Lower lobe of right lung (tissue), 2 donors: Measurements from ENCODE around the gene PML. TPM values are rescaled to one million over a fixed set of nuclear protein-coding genes. Genes with fewer than 3 reads are reported as not detected.
"Not testable (repeated sequence)": the region's sequence is repeated elsewhere in the genome, so short reads cannot be mapped to it uniquely, and the experiment has no call there.

Source experiments
- ATAC-seq, 2 donors: fragments of 200-7000 bp; cut with Tn5 transposase; one replicate each; pipeline ENCODE4 v1.9.1; 2020 to 2022; ENCODE audit warnings: mild to moderate bottlenecking in 2 of 2, moderate library complexity in 2 of 2
- DNase-seq: peaks from one replicate; pipeline ENCODE4 v3.0.0-alpha.2; 2020
- H3K27ac ChIP-seq: fragments of 200-600 bp; one replicate; pipeline ENCODE4 v1.8.0; 2022
- H3K27me3 ChIP-seq: fragments of 200-600 bp; one replicate; pipeline ENCODE4 v1.8.0; 2022; ENCODE audit warnings: low read depth
- H3K36me3 ChIP-seq: fragments of 200-600 bp; one replicate; pipeline ENCODE4 v1.8.0; 2022; ENCODE audit warnings: mild to moderate bottlenecking
- H3K4me1 ChIP-seq: fragments of 200-600 bp; one replicate; pipeline ENCODE4 v1.8.0; 2022
- H3K4me3 ChIP-seq: fragments of 200-600 bp; one replicate; pipeline ENCODE4 v1.8.0; 2022; ENCODE audit warnings: mild to moderate bottlenecking
- H3K9me3 ChIP-seq: fragments of 200-600 bp; one replicate; pipeline ENCODE4 v1.8.0; 2022
- intact Hi-C: fragments of 100-400 bp; cut with DNase I; formaldehyde crosslinking; loops from one replicate; pipeline ENCODE4 v1.11.0; 2022
- total RNA-seq: library from RNA; stranded (reverse); fragmentation: NEBNext Ultra II Directional; extraction: Animal tissue kit (Norgen Biotek cat#: 25700); gene quantifications from one replicate; pipeline ENCODE4 v1.2.1, GENCODE V29; 2021
- TF ChIP-seq, protein P1 (sequence below): fragments of 200-600 bp; IDR thresholded peaks from one replicate; pipeline ENCODE4 v1.8.0; 2022; ENCODE audit warnings: antibody characterized with exemption, mild to moderate bottlenecking
- donor health status: DM: no; HTN: yes; CAD: no; lungs with severe emphysema.

The PML gene
- total RNA-seq, 1 donor from 2014 or later, result 79.4 TPM

DNA sequence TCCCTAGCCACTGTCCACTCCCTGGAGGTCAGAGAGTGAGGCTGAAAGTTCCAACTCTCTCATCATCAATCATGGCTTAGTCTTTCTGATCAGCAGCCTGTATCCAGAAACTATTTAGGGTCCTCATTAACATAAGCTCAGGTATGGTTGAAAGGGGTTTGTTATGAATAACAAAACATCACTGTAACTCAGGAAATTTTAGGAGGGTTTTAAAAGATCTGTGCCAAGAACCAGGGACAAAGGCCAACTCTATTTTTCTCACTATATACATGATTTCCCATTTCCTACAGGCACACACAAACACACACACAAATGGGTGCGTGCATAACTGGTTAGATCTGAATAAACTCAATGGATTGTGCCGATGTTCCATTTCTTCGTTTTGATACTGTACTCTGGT is 26.1 kb upstream of the PML start:
- ATAC-seq, result no peak
- intact Hi-C loops, result no loop called here

DNA sequence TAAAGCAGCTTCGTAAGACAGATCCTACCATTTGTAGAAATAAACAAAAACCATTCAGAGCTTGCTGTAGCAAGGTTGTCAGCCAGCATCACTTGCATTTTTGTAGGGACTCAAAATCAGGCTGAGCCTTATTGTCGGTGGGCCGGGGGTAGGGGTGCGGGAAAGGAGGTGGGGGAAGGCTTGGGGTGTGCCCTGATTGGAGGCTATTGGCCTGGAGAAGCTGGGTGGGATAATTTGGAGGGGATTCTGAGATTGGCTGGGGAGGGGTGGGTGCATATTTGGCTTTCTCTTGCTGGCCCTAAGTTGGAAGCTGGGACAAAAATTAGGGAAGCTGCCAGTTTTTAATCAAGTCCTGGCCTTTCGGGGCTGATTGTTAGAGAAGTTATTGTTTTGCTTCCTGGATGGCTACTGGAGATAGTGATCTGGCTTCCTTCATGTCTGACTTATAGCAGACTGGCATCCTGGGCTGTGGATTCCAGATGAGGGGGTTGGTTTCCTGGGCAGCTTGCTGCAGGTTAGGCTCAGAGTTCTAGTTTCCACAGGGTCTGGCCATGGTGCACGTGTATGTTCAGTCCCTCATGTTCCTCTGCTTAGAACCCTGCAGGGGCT is 25.3 kb upstream of the PML start:
- Histone ChIP-seq H3K27ac (no peak overlapping the region), H3K36me3 (no peaks in the 10 kb centered on the region), H3K27me3 (no peaks in the 10 kb centered on the region), H3K4me3 (no peak overlapping the region), H3K9me3 (no peaks in the 10 kb centered on the region), H3K4me1 (peaks cover 14% of the 10 kb centered on the region)
- ATAC-seq (no peak), DNase-seq (no peak)
- TF ChIP-seq, protein P1, sequence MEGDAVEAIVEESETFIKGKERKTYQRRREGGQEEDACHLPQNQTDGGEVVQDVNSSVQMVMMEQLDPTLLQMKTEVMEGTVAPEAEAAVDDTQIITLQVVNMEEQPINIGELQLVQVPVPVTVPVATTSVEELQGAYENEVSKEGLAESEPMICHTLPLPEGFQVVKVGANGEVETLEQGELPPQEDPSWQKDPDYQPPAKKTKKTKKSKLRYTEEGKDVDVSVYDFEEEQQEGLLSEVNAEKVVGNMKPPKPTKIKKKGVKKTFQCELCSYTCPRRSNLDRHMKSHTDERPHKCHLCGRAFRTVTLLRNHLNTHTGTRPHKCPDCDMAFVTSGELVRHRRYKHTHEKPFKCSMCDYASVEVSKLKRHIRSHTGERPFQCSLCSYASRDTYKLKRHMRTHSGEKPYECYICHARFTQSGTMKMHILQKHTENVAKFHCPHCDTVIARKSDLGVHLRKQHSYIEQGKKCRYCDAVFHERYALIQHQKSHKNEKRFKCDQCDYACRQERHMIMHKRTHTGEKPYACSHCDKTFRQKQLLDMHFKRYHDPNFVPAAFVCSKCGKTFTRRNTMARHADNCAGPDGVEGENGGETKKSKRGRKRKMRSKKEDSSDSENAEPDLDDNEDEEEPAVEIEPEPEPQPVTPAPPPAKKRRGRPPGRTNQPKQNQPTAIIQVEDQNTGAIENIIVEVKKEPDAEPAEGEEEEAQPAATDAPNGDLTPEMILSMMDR, result no peak
- intact Hi-C loops, result no loop called here

More for the DNA sequence above, 26.1 kb upstream of the PML start:
- no peaks in the 10 kb centered on the region for H3K9me3 ChIP-seq
- no peak overlapping the region for H3K27ac ChIP-seq
- H3K27me3 ChIP-seq, result no peaks in the 10 kb centered on the region
- H3K4me1 ChIP-seq, result peaks cover 14% of the 10 kb centered on the region
- no peak overlapping the region for H3K4me3 ChIP-seq
- TF ChIP-seq, protein P1, result no peak
- no peaks in the 10 kb centered on the region for H3K36me3 ChIP-seq
- no peak for DNase-seq

DNA sequence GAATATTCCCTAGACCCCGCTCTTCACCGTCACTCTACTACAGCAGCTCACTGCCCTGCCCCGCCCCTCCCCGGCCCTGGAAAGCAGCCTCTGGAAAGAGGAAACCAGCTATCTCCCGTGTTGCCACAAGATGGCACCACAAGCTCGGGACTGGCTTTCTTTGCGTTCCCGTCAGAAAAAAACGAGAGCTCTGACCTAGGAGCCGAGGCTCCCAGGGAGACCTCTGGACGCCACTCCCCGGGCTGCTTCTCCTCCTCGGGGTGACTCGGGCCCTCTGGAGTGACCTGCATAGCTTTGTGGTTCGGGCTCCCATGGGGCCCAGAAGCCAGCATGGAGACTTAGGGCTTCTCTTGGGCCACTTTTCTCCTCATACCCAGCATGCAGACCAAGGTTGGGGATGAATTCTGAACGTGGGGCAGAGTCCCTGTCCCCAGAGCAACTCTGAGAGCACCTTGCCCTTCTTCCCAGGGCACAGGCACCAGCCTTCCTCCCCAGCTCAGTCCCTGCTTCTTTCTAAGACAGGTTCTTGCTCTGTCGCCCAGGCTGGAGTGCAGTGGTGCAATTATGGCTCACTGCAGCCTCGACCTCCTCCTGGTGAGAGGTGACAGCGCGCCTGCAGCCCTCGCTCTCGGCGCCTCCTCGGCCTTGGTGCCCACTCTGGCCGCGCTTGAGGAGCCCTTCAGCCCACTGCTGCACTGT is 21.4 kb upstream of the PML start:
- intact Hi-C loops, result no loop called here
- H3K9me3 ChIP-seq, result no peaks in the 10 kb centered on the region
- TF ChIP-seq, protein P1, result peak; percentile 81
- H3K27me3 ChIP-seq, result peaks cover 6% of the 10 kb centered on the region
- peak overlapping the region; percentile 21 for H3K4me3 ChIP-seq
- peaks cover 8% of the 10 kb centered on the region for H3K4me1 ChIP-seq
- peak; percentile 88 for DNase-seq
- ATAC-seq, result peak; percentile 95
- H3K36me3 ChIP-seq, result no peaks in the 10 kb centered on the region
- H3K27ac ChIP-seq, result no peak overlapping the region

DNA sequence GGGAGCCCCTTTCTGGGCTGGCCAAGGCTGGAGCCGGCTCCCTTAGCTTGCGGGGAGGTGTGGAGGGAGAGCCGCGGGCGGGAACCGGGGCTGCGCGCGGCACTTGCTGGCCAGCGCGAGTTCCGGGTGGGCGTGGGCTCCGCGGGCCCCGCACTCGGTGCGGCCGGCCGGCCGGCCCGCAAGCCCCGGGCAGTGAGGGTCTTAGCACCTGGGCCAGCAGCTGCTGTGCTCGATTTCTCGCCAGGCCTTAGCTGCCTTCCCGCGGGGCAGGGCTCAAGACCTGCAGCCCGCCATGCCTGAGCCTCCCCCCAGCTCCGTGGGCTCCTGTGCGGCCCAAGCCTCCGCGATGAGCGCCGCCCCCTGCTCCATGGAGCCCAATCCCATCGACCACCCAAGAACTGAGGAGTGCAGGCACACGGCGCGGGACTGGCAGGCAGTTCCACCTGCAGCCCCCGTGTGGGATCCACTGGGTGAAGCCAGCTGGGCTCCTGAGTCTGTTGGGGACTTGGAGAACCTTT is 20.8 kb upstream of the PML start:
- H3K36me3 ChIP-seq, H3K27me3 ChIP-seq, H3K4me3 ChIP-seq, H3K4me1 ChIP-seq, ATAC-seq, DNase-seq, H3K9me3 ChIP-seq, intact Hi-C loops, H3K27ac ChIP-seq: not testable (repeated sequence)

DNA sequence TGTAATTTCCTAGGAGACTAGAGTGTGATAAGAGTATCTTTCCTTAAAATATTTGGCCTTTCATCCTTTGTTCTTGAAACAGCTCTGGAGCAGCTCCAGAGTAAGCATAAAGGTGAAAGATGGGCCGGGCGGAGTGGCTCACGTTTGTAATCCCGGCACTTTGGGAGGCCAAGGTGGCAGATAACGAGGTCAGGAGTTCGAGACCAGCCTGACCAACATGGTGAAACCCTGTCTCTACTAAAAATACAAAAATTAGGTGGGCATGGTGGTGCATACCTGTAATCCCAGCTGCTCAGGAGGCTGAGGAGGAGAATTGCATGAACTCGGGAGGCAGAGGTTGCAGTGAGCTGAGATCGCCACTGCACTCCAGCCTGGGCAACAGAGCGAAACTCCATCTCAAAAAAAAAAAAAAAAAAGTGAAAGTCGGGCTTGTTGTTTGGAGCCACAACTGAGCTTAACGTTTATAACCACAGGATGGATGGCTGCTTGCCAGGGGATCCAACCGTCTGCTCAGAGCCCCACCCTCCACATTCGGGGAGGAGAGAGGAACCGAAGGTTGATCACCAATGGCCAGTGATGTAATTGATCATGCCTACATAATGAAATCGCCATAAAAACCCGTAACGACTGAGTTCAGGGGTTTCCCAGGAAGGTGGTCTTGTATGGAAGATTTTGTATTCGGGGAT is 18.9 kb upstream of the PML start:
- ATAC-seq, intact Hi-C loops, H3K36me3 ChIP-seq, DNase-seq, H3K4me3 ChIP-seq, H3K9me3 ChIP-seq, H3K27me3 ChIP-seq, H3K27ac ChIP-seq: not testable (repeated sequence)
- peaks cover 12% of the 10 kb centered on the region for H3K4me1 ChIP-seq

DNA sequence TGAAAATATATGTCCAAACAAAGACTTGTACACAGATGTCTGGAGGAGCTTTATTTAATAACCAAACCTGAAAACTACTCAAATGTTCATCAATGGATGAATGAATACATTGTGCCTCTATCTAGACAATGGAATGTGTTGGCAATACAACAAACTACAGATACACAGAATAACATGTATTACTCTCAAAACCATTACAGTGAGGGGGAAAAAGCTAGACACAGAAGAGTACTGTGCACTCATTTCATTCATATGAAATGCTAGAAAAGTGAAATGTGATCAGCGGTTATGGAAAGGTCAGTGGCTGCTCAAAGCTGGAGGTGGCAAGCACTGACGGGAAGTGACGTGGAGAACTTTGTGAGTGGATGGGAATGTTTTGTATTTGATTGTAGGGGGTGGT is 15.6 kb upstream of the PML start:
- peaks cover 37% of the 10 kb centered on the region for H3K4me1 ChIP-seq
- H3K36me3 ChIP-seq, result no peaks in the 10 kb centered on the region
- H3K9me3 ChIP-seq, result no peaks in the 10 kb centered on the region
- H3K27ac ChIP-seq, result no peak overlapping the region
- DNase-seq (no peak), ATAC-seq (no peak)
- intact Hi-C loops, result no loop called here
- TF ChIP-seq, protein P1, result no peak
- peaks cover 6% of the 10 kb centered on the region for H3K27me3 ChIP-seq
- H3K4me3 ChIP-seq, result no peak overlapping the region
